Cardiac fibroblast (primary cell): ENCODE results near the gene NUDT1.
"Not testable (repeated sequence)": the region's sequence is repeated elsewhere in the genome, so short reads cannot be mapped to it uniquely, and the experiment has no call there.

Experiments
- DNase-seq, 2 donors: peaks; one replicate each; pipeline versions ENCODE4 v3.0.0 to v3.0.0-alpha.2; 2010; ENCODE audit warnings: low read depth in 2 of 2
- H3K4me3 ChIP-seq, 2 donors: replicated peaks in 1 of 2; 1 replicate in 1 of 2; 2 replicates in 1 of 2; pipeline ENCODE4 v1.5.1; 2011; ENCODE audit warnings: low read depth in 2 of 2, low read length in 2 of 2, mild to moderate bottlenecking in 2 of 2, moderate library complexity in 1 of 2
- CTCF ChIP-seq: IDR thresholded peaks from one replicate; pipeline ENCODE4 v1.5.1; 2011; ENCODE audit warnings: low read depth, mild to moderate bottlenecking, low read length, inconsistent platforms

The NUDT1 gene

GRCh38 chr7:2261611-2262010 lies 19.6 kb downstream of the NUDT1 start:
- no peak overlapping the region for H3K4me3 ChIP-seq
- DNase-seq, result no peak
- TF ChIP-seq CTCF, result no peak

- DNase-seq, result no peak
- no peak overlapping the region for H3K4me3 ChIP-seq
- TF ChIP-seq CTCF, result no peak
Measured at GRCh38 chr7:2263176-2263575, 21.1 kb downstream of the NUDT1 start.

GRCh38 chr7:2264158-2264557 lies 22.1 kb downstream of the NUDT1 start:
- TF ChIP-seq CTCF, result no peak
- DNase-seq, result no peak
- no peak overlapping the region for H3K4me3 ChIP-seq

- DNase-seq, result peak in 1 of 2 donors; percentile 41
- no peak for TF ChIP-seq CTCF
- no peak overlapping the region for H3K4me3 ChIP-seq
Measured at GRCh38 chr7:2266911-2267310, 24.9 kb downstream of the NUDT1 start.

GRCh38 chr7:2269089-2269990 lies 27.3 kb downstream of the NUDT1 start:
- peak; percentile 39 to 40 for DNase-seq
- not testable (repeated sequence) for H3K4me3 ChIP-seq

- DNase-seq, result no peak
- TF ChIP-seq CTCF, result no peak
- no peak overlapping the region for H3K4me3 ChIP-seq
Measured at GRCh38 chr7:2269991-2270460, 28.0 kb downstream of the NUDT1 start.

GRCh38 chr7:2270495-2270894 lies 28.5 kb downstream of the NUDT1 start:
- DNase-seq, result no peak
- TF ChIP-seq CTCF, result no peak
- no peak overlapping the region for H3K4me3 ChIP-seq
